WI38 (cell line): Measurements from ENCODE around the gene GNG7.

Source experiments
- H3K4me3 ChIP-seq: 2 replicates; pipeline ENCODE4 v1.5.1; 2011; ENCODE audit warnings: low read depth, mild to moderate bottlenecking, control low read depth, low read length
- TF ChIP-seq, protein P1 (sequence below): IDR thresholded peaks from 2 replicates; pipeline ENCODE4 v1.5.1; 2012; ENCODE audit warnings: low read depth, mild to moderate bottlenecking, control low read depth, low read length

The GNG7 gene

DNA sequence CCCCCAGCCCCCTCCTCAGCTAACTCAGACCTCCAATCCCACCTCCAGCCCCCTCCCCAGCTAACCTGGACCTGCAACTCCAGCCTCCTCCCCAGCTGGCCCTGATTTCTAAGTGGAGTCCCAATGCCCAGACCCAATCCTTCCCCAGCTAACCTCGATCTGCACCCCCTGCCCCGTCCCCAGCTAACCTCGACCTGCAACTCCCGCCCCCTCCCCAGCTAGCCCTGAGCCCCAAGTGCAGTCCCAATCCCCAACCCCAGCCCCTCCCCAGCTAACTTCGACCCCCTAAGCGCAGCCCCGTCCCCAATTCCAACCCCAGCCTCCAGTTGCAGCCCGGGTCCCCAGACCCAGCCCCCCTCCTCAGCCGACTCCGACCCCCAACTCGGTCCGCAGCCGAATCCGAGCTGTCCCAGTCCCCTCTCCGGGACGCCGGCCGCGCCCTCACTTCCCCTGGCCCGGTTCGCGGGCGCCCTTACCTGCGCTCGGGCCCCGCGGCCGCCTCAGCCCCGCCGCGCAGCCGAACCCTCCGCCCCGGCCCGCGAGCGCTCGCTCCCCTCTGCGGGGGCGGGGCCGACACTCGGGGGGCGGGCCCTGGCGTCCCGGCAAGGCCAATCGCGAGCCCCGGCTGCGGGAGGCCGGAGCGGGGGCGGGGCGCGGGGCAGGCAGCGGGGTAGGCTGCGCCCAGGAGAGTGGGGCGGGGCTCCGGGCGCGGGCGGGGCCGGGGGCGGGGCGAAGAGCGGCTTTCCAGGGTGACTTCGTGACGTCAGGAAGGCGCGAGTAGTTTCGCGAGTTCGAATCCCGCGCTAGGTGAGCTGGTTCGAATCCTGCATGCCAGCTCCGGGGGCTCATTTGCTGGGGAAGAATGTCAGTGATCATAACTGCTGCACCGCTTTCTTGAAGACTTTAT is at the start of gene GNG7:
GNG7 (minus strand) TSS at position 525 of the 907 bp plus-strand sequence. CDS start 182,006 bp downstream, outside the sequence.
- TF ChIP-seq, protein P1, sequence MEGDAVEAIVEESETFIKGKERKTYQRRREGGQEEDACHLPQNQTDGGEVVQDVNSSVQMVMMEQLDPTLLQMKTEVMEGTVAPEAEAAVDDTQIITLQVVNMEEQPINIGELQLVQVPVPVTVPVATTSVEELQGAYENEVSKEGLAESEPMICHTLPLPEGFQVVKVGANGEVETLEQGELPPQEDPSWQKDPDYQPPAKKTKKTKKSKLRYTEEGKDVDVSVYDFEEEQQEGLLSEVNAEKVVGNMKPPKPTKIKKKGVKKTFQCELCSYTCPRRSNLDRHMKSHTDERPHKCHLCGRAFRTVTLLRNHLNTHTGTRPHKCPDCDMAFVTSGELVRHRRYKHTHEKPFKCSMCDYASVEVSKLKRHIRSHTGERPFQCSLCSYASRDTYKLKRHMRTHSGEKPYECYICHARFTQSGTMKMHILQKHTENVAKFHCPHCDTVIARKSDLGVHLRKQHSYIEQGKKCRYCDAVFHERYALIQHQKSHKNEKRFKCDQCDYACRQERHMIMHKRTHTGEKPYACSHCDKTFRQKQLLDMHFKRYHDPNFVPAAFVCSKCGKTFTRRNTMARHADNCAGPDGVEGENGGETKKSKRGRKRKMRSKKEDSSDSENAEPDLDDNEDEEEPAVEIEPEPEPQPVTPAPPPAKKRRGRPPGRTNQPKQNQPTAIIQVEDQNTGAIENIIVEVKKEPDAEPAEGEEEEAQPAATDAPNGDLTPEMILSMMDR: no peak
- H3K4me3 ChIP-seq: no peak within 1 kb of the TSS

DNA sequence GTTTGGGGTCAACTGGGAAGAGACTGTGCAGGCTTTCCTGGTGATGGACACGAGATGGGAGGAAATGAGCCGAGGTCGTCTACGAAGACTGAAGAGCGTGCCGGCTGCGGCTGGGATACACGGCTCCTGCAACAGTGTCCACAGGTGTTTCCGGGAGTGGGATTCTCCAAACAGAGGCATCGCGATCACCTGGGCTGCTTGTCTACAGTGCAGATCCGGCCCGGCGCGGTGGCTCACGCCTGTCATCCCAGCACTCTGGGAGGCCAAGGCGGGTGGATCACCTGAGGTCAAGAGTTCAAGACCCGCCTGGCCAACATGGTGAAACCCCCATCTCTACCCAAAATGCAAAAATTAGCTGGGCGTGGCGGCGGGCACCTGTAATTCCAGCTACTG is 48.9 kb upstream of the GNG7 start:
- no peak overlapping the region for H3K4me3 ChIP-seq
- TF ChIP-seq, protein P1: no peak

DNA sequence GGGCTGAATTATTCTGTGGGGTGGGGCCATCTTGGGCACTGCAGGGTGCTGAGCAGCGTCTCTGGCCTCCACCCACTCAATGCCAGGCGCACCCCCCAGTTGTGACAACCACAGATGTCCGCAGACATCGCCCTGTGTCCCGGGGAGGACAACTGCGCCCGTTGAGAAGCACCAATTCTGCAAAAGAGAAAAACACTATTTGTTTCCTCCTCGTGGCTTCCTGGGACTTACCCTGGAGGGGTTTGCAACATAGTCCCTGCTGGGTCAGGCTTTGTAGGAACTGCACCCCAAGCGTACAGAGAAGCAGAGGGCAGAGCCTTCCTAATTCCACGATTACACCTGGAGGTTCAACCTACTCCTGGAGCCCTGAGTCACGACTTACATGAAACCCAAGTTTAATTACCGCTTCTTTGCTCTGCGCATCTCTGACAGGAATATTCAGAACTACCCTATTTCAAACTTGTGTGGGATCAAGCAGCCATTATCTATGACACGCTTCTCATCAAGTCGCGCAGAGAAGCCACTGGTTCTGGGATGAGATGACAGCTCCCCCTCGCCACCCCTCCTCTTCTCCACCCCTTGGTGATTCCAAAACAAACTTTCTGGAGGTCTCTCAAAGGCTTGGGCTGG is 48.4 kb upstream of the GNG7 start:
- no peak overlapping the region for H3K4me3 ChIP-seq
- TF ChIP-seq, protein P1: no peak

DNA sequence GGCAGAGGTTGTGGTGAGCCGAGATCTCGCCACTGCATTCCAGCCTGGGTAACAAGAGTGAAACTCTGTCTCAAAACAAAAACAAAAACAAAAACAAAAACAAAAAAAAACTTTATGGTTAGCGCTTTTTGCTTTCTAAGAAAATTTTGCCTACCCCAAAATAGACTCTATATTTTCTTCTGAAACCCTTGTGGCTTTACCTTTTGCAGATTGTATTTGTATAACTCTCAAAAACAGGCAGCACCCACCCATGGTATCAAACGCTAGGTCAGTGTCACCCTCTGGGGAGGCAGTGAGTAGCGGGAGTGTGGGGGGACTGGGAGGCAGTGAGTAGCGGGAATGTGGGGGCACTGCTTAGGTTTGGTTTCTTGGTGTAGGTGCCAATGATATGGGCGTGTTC is 44.9 kb upstream of the GNG7 start:
- H3K4me3 ChIP-seq: no peak overlapping the region
- TF ChIP-seq, protein P1: no peak

DNA sequence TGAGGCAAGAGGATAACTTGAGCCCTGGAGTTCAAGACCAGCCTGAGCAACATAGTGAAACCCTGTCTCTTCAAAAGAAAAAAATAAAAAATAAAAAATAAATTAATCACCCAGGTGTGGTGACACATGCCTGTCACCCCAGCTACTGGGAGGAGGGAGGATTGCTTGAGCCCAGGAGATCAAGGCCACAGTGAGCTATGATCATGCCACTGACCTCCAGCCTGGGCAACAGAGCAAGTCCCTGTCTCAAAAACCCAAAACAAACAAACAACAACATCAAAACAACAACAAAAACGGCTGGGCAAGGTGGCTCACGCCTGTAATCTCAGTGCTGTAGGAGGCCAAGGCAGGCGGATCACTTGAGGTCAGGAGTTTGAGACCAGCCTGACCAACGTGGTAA is 41.6 kb upstream of the GNG7 start:
- TF ChIP-seq, protein P1: no peak
- H3K4me3 ChIP-seq: no peak overlapping the region

DNA sequence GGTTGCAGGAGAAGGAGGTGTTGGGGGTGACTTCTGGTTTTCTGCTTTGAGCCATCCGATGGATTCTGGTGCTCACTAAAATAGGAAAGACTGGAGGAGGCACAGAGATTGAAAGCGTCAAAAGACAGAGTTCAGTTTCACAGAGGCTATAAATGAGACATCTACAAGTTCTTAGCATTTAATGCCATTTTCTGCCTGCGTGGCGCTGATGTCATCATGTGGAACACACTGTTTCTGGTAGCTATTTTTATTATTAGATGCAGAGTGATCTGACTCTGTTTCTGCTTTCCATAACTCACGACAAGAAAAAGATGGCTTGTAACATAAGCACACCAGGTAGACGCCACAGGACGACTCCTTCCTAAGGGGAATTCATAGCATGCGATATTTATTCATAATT is 40.6 kb upstream of the GNG7 start:
- no peak overlapping the region for H3K4me3 ChIP-seq
- TF ChIP-seq, protein P1: no peak

DNA sequence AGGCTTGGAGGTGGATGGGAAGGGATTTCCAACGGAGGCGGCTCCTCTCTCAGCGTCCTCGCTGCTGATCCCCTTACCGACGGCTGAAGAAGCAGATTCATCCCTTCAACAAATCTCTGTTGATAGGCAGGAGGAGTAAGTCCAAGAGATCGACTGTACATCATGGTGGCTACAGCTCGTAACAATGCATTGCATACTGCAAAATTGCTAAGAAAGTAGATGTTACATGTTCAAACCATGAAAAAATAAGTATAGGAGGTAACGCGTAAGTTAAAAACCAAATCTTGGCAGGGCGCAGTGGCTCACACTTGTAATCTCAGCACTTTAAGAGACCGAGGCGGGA is 37.8 kb upstream of the GNG7 start:
- TF ChIP-seq, protein P1: no peak
- no peak overlapping the region for H3K4me3 ChIP-seq
